Breast epithelium (tissue), 4 donors: Measurements from ENCODE around the gene RUBCNL. TPM values are rescaled to one million over a fixed set of nuclear protein-coding genes. Genes with fewer than 3 reads are reported as not detected.

Experiments used
- DNase-seq, 2 donors: peaks; one replicate each; pipeline ENCODE4 v3.0.0-alpha.2; 2019; ENCODE audit warnings: low spot score in 2 of 2
- H3K27ac ChIP-seq, 2 donors: fragments of 200-600 bp; sonication (generic) in 1 of 2; one replicate each; pipeline ENCODE4 v1.5.1; 2016 to 2019; ENCODE audit warnings: mild to moderate bottlenecking in 1 of 2
- H3K27me3 ChIP-seq, 2 donors: fragments of 200-600 bp; sonication (generic) in 1 of 2; one replicate each; pipeline versions ENCODE4 v1.5.1 to v1.6.0; 2017 to 2019; ENCODE audit warnings: control low read depth in 1 of 2, mild to moderate bottlenecking in 1 of 2
- H3K36me3 ChIP-seq: fragments of 200-600 bp; one replicate; pipeline ENCODE4 v1.5.1; 2019
- H3K4me1 ChIP-seq, 2 donors: fragments of 200-600 bp; sonication (generic); one replicate each; pipeline ENCODE4 v1.5.1; 2016 to 2019; ENCODE audit warnings: control low read depth in 1 of 2
- H3K4me3 ChIP-seq, 3 donors: fragments of 200-600 bp; sonication (generic); 1 replicate in 2 of 3; 2 replicates in 1 of 3; pipeline ENCODE4 v1.5.1; 2016 to 2019; ENCODE audit warnings: mild to moderate bottlenecking in 3 of 3, moderate library complexity in 2 of 3
- H3K9me3 ChIP-seq, 2 donors: fragments of 200-600 bp; sonication (generic) in 1 of 2; one replicate each; pipeline ENCODE4 v1.5.1; 2016 to 2019; ENCODE audit warnings: control low read depth in 1 of 2
- POLR2A ChIP-seq: fragments of 450-650 bp; IDR thresholded peaks from one replicate; pipeline ENCODE4 v1.6.1; 2016; ENCODE audit warnings: antibody characterized with exemption, mild to moderate bottlenecking, moderate library complexity
- POLR2AphosphoS5 ChIP-seq, 3 donors: sonication (generic); formaldehyde crosslinking; IDR thresholded peaks; one replicate each; pipeline ENCODE4 v1.6.1; 2017; ENCODE audit warnings: antibody characterized with exemption in 3 of 3
- intact Hi-C: fragments of 100-400 bp; cut with DNase I; formaldehyde crosslinking; loops from one replicate; pipeline ENCODE4 v1.15.1; 2023; ENCODE audit warnings: low total_unique reads
- total RNA-seq, 3 donors: library from RNA; depleted of rRNA; stranded (reverse); fragments of >200 nt; gene quantifications; one replicate each; pipeline ENCODE4 v1.1.0, GENCODE V29; 2016
- TF ChIP-seq, protein P1 (sequence below), 3 donors: fragments of 450-650 bp; IDR thresholded peaks; one replicate each; pipeline ENCODE4 v1.5.1; 2016 to 2017; ENCODE audit warnings: antibody characterized with exemption in 3 of 3, mild to moderate bottlenecking in 3 of 3, moderate library complexity in 3 of 3

The RUBCNL gene
- total RNA-seq, 3 donors from 2014 or later: 2.1 to 8.2 (median 3.3) TPM

DNA sequence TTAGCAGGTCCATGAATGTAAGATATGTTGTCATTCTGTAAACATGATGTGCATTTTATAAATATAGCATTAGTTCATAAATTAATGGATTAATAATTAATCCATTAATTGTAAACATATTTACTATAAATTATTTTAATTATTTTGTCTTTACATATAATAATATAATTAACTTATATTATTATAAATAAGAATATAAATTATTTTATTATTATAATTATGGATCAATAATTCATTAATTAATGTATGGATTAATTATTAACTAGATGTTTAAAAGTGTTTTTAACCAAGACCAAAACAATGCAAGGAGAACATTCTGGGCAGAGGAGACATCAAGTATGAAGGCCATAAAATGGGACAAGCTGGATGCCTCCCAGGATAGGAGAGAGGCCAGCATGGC is 72.0 kb downstream of the RUBCNL start:
- no peak for DNase-seq
- TF ChIP-seq, protein P1, sequence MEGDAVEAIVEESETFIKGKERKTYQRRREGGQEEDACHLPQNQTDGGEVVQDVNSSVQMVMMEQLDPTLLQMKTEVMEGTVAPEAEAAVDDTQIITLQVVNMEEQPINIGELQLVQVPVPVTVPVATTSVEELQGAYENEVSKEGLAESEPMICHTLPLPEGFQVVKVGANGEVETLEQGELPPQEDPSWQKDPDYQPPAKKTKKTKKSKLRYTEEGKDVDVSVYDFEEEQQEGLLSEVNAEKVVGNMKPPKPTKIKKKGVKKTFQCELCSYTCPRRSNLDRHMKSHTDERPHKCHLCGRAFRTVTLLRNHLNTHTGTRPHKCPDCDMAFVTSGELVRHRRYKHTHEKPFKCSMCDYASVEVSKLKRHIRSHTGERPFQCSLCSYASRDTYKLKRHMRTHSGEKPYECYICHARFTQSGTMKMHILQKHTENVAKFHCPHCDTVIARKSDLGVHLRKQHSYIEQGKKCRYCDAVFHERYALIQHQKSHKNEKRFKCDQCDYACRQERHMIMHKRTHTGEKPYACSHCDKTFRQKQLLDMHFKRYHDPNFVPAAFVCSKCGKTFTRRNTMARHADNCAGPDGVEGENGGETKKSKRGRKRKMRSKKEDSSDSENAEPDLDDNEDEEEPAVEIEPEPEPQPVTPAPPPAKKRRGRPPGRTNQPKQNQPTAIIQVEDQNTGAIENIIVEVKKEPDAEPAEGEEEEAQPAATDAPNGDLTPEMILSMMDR (IDR thresholded peaks at IDR 0.05): no peak
- no peak for TF ChIP-seq POLR2AphosphoS5 (IDR thresholded peaks at IDR 0.05)
- TF ChIP-seq POLR2A: no peak
- H3K4me1 ChIP-seq: no peaks in the 10 kb centered on the region
- no peak overlapping the region for H3K27ac ChIP-seq
- no peaks in the 10 kb centered on the region for H3K9me3 ChIP-seq
- intact Hi-C loops: no loop called here
- no peaks in the 10 kb centered on the region for H3K27me3 ChIP-seq
- no peaks in the 10 kb centered on the region for H3K36me3 ChIP-seq
- no peak overlapping the region for H3K4me3 ChIP-seq

DNA sequence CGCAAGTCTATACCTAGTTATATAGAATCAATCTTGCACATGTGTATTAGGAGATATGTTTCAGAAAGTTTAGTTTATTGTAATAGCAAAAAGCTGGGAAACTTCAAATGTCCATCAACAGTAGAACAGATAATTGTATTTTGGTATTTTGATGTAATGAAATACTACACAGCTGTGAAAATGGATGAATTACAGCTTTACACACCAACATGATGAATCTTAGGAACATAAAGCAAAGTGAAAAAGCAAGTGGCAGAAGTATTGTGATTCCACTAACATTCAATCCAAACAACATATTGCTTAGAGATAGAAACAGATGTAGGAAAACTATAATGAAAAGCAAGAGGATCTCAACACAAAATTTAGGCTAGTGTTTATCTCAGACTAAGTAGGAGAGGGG is 72.5 kb downstream of the RUBCNL start:
- Histone ChIP-seq H3K4me3 (no peak overlapping the region), H3K9me3 (no peaks in the 10 kb centered on the region), H3K27me3 (no peaks in the 10 kb centered on the region), H3K27ac (no peak overlapping the region), H3K4me1 (no peaks in the 10 kb centered on the region), H3K36me3 (no peaks in the 10 kb centered on the region)
- no peak for DNase-seq
- TF ChIP-seq POLR2AphosphoS5 (IDR thresholded peaks at IDR 0.05): no peak
- intact Hi-C loops: no loop called here

DNA sequence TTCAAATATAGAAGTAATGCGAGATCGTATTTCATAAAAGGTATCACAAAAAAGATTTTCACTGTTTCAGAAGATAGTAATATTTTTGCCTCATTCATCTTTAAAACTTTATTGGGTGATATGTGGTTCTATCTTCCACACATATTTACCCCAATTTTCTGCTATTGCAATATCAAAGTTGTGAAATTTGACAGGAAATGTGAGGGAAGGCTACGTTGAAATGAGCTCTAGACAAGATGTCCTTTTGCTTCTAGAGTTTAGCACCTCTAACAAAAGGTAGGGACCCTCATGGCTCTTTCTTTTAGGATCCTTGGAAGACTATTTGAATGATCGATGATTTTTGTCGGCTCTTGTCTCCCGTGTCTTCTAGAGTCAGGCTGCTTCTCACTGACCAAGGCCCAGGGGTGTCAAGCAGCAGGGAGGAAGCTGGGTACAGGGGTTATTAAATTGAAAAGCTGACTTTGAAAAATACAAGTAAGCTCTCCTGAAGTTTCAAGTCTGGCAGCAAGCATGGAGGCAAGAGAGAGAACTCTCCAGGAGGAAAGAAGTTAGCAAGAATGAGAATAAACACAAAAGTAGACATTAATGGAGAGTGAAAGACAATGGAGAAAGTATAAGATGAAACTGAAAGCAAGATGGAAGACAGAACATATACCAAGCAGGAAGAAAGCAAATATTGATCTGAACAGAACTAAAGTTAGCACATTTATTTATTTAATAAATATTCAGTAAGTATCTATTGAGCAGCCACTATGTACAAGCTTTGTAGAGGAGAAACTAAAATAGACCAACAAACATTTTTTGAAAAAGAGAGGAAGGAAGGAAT is 73.4 kb downstream of the RUBCNL start:
- Histone ChIP-seq H3K36me3 (no peaks in the 10 kb centered on the region), H3K27ac (no peak overlapping the region), H3K9me3 (no peaks in the 10 kb centered on the region), H3K27me3 (no peaks in the 10 kb centered on the region), H3K4me3 (no peak overlapping the region), H3K4me1 (no peaks in the 10 kb centered on the region)
- TF ChIP-seq, protein P1 (IDR thresholded peaks at IDR 0.05): no peak
- no peak for TF ChIP-seq POLR2AphosphoS5 (IDR thresholded peaks at IDR 0.05)
- no peak for TF ChIP-seq POLR2A
- intact Hi-C loops: no loop called here
- no peak for DNase-seq

DNA sequence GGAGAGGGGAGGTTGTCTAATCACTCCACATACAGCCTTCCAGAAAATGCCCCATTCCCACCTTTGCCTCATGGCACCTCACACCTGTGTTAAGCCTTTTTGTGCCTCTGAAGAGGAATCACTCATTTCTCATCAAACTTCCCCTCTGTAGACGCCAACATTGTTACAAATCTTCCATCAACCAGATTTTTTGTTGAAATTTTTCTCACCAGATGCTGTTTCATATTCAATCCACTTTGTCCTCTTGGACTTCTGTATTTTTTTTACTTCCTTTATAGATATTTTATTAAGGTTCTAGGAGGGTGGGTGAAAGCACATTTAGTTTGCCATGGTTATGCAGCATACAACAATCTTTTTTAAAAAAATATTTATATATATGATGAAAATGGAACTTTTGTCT is 74.0 kb downstream of the RUBCNL start:
- no peak overlapping the region for H3K4me3 ChIP-seq
- H3K36me3 ChIP-seq: no peaks in the 10 kb centered on the region
- no peaks in the 10 kb centered on the region for H3K27me3 ChIP-seq
- TF ChIP-seq, protein P1 (IDR thresholded peaks at IDR 0.05): no peak
- TF ChIP-seq POLR2A: no peak
- no peak for TF ChIP-seq POLR2AphosphoS5 (IDR thresholded peaks at IDR 0.05)
- intact Hi-C loops: no loop called here
- H3K9me3 ChIP-seq: no peaks in the 10 kb centered on the region
- no peaks in the 10 kb centered on the region for H3K4me1 ChIP-seq
- H3K27ac ChIP-seq: no peak overlapping the region
- no peak for DNase-seq

DNA sequence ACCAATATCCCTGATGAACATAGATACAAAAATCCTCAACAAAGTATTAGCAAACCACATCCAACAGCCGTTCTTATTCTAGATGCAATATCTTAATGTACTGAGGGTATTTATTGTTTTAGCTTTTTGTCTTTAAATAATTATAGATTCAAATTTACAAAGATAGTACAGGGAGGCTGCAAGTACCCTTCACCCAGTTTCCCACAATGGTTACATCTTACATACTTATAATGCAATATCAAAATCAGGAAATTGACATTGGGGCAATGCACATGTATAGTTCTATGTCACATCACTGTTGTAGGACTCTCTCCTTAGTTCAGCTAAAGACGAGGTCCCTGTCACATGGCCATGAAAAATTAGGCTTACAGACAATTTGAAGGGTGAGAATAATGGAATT is 75.8 kb downstream of the RUBCNL start:
- TF ChIP-seq POLR2AphosphoS5 (IDR thresholded peaks at IDR 0.05): no peak
- TF ChIP-seq, protein P1 (IDR thresholded peaks at IDR 0.05): no peak
- Histone ChIP-seq H3K4me1 (no peaks in the 10 kb centered on the region), H3K27ac (no peak overlapping the region), H3K36me3 (no peaks in the 10 kb centered on the region), H3K9me3 (no peaks in the 10 kb centered on the region), H3K27me3 (no peaks in the 10 kb centered on the region), H3K4me3 (no peak overlapping the region)
- no peak for DNase-seq
- intact Hi-C loops: no loop called here
